Uterus (tissue), 4 donors: ENCODE results near the gene SHKBP1. TPM values are rescaled to one million over a fixed set of nuclear protein-coding genes. Genes with fewer than 3 reads are reported as not detected.

Experiments
- DNase-seq, 2 donors: peaks; one replicate each; pipeline ENCODE4 v3.0.0-alpha.2; 2019 to 2020
- H3K27ac ChIP-seq, 2 donors: fragments of 200-600 bp; sonication (generic); 1 replicate in 1 of 2; 2 replicates in 1 of 2; pipeline ENCODE4 v1.5.1; 2016 to 2018
- H3K27me3 ChIP-seq, 2 donors: fragments of 200-600 bp; sonication (generic); one replicate each; pipeline ENCODE4 v1.5.1; 2018 to 2019; ENCODE audit warnings: control low read depth in 1 of 2
- H3K36me3 ChIP-seq, 2 donors: fragments of 200-600 bp; sonication (generic); one replicate each; pipeline ENCODE4 v1.5.1; 2019; ENCODE audit warnings: control low read depth in 1 of 2
- H3K4me1 ChIP-seq, 2 donors: fragments of 200-600 bp; sonication (generic); one replicate each; pipeline ENCODE4 v1.5.1; 2018 to 2019; ENCODE audit warnings: control low read depth in 1 of 2
- H3K4me3 ChIP-seq, 2 donors: fragments of 200-600 bp; sonication (generic); 1 replicate in 1 of 2; 2 replicates in 1 of 2; pipeline ENCODE4 v1.5.1; 2018 to 2019; ENCODE audit warnings: mild to moderate bottlenecking in 1 of 2
- H3K9me3 ChIP-seq, 2 donors: fragments of 200-600 bp; sonication (generic); one replicate each; pipeline ENCODE4 v1.5.1; 2019; ENCODE audit warnings: control low read depth in 1 of 2
- POLR2A ChIP-seq, 2 donors: fragments of 450-650 bp; IDR thresholded peaks; one replicate each; pipeline ENCODE4 v1.6.1; 2016; ENCODE audit warnings: antibody characterized with exemption in 2 of 2, mild to moderate bottlenecking in 1 of 2, moderate library complexity in 1 of 2
- intact Hi-C: fragments of 100-400 bp; cut with DNase I; formaldehyde crosslinking; loops from one replicate; pipeline ENCODE4 v1.15.1; 2023; ENCODE audit warnings: low total_unique reads
- total RNA-seq, 4 donors: library from RNA; depleted of rRNA in 3 of 4; stranded (reverse); fragments of >200 nt in 3 of 4; gene quantifications; one replicate each; pipeline versions ENCODE4 v1.1.0 to v1.2.4, GENCODE V29; 2014 to 2023
- TF ChIP-seq, protein P1 (sequence below), 4 experiments: fragments of 200-600 bp in 2 of 4; fragments of 450-650 bp in 2 of 4; sonication (generic) in 2 of 4; IDR thresholded peaks; one replicate each; pipeline ENCODE4 v1.5.1; 2016 to 2019; ENCODE audit warnings: antibody characterized with exemption in 4 of 4, mild to moderate bottlenecking in 2 of 4, moderate library complexity in 1 of 4
- donor health status: DM: yes; HTN: yes; CAD: no.

The SHKBP1 gene
- total RNA-seq, 4 donors from 2014 or later: 15.1 to 57.4 (median 21.9) TPM

GRCh38 chr19:40633207-40633606, 56.5 kb downstream of the SHKBP1 start:
- intact Hi-C loops: no loop called here
- peak overlapping the region in 1 of 2 donors; percentile 73 for H3K27ac ChIP-seq
- no peaks in the 10 kb centered on the region for H3K36me3 ChIP-seq
- no peak for TF ChIP-seq POLR2A (IDR thresholded peaks at IDR 0.05)
- TF ChIP-seq, protein P1, sequence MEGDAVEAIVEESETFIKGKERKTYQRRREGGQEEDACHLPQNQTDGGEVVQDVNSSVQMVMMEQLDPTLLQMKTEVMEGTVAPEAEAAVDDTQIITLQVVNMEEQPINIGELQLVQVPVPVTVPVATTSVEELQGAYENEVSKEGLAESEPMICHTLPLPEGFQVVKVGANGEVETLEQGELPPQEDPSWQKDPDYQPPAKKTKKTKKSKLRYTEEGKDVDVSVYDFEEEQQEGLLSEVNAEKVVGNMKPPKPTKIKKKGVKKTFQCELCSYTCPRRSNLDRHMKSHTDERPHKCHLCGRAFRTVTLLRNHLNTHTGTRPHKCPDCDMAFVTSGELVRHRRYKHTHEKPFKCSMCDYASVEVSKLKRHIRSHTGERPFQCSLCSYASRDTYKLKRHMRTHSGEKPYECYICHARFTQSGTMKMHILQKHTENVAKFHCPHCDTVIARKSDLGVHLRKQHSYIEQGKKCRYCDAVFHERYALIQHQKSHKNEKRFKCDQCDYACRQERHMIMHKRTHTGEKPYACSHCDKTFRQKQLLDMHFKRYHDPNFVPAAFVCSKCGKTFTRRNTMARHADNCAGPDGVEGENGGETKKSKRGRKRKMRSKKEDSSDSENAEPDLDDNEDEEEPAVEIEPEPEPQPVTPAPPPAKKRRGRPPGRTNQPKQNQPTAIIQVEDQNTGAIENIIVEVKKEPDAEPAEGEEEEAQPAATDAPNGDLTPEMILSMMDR (IDR thresholded peaks at IDR 0.05): no peak
- no peak for DNase-seq
- H3K9me3 ChIP-seq: no peaks in the 10 kb centered on the region
- H3K4me1 ChIP-seq: peaks cover 3 to 4% of the 10 kb centered on the region in 2 donors
- H3K4me3 ChIP-seq: no peak overlapping the region
- H3K27me3 ChIP-seq: no peaks in the 10 kb centered on the region

DNA sequence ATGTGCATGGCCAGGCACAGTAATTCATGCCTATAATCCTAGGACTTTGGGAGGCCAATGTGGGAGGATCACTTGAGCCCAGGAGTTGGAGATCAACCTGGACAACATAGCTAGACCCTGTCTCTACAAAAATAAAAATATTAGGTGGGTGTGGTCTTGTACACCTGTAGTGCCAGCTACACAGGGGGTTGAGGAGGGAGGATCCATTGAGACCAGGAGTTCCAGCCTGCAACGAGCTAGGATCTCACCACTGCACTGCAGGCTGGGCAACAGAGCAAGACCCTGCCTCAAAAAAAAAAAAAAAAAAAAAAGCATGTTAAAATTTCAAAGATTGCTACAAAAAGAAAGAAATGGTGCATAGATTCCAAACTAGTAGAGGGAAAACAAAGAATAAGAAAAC, 61.7 kb downstream of the SHKBP1 start:
- Histone ChIP-seq H3K27me3 (no peaks in the 10 kb centered on the region), H3K36me3 (no peaks in the 10 kb centered on the region), H3K9me3 (no peaks in the 10 kb centered on the region), H3K4me1 (peaks cover 3 to 12% of the 10 kb centered on the region in 2 donors), H3K27ac (no peak overlapping the region), H3K4me3 (no peak overlapping the region)
- TF ChIP-seq, protein P1 (IDR thresholded peaks at IDR 0.05): no peak
- no peak for TF ChIP-seq POLR2A (IDR thresholded peaks at IDR 0.05)
- intact Hi-C loops: no loop called here
- DNase-seq: no peak

DNA sequence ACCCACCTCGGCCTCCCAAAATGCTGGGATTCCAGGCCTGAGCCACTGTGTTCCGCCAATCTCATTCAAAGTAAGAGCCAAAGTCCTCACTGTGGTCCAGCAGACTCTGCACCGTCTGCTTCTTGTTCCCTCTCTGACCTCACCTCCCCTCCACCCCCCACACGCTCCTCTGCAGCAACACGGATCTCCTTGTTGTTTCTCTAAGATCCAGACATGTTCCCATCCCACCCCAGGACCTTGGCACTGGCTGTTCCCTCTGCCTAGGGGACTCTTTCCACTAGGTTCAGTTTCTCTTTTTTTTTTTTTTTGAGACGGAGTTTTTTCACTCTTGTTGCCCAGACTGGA, 62.9 kb downstream of the SHKBP1 start:
- H3K36me3 ChIP-seq: no peaks in the 10 kb centered on the region
- H3K27me3 ChIP-seq: no peaks in the 10 kb centered on the region
- H3K27ac ChIP-seq: peak overlapping the region; percentile 75 to 92
- H3K4me3 ChIP-seq: no peak overlapping the region
- intact Hi-C loops: no loop called here
- peaks cover 4 to 7% of the 10 kb centered on the region in 2 donors for H3K4me1 ChIP-seq
- no peak for TF ChIP-seq POLR2A (IDR thresholded peaks at IDR 0.05)
- TF ChIP-seq, protein P1 (IDR thresholded peaks at IDR 0.05): no peak
- peak in 1 of 2 donors; percentile 40 for DNase-seq
- no peaks in the 10 kb centered on the region for H3K9me3 ChIP-seq

DNA sequence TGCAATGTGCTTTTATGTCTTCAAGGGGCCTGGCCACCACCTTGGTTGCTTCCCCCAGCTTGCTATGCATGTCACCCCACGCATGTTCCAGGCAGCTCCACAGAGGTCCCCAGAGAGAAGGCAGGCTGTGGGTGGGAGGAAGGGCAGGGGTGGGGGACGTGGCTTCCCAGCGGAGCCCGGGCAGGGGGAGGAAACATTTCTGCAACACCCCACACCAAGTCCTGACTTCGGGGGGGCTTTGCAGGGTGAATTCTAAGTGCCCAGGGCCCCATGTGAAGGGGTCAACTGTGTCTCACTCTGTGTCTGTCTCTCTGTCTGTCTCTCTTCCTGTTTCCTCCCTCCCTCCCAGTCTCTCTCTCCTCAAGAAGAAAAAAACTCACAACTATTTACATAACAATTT, 64.1 kb downstream of the SHKBP1 start:
- H3K27me3 ChIP-seq: no peaks in the 10 kb centered on the region
- intact Hi-C loops: no loop called here
- peak overlapping the region; percentile 75 to 92 for H3K27ac ChIP-seq
- TF ChIP-seq POLR2A (IDR thresholded peaks at IDR 0.05): no peak
- H3K4me3 ChIP-seq: no peak overlapping the region
- H3K4me1 ChIP-seq: peaks cover 7% of the 10 kb centered on the region in 2 donors
- DNase-seq: peak in 1 of 2 donors; percentile 53
- no peaks in the 10 kb centered on the region for H3K36me3 ChIP-seq
- H3K9me3 ChIP-seq: no peaks in the 10 kb centered on the region

Other genes starting within 250 kb of the SHKBP1 start
- gene C19orf47, start 228.5 kb upstream of the SHKBP1 start, total RNA-seq: 10 to 100 TPM in 2 of 4 donors, 1 to 10 TPM in 2; 7.1 to 21.2 (median 13.3) TPM
- 100 to 1,000 TPM; 108 to 372 (median 158) TPM for gene PLD3, start 228.2 kb upstream of the SHKBP1 start, total RNA-seq
- under 1 TPM in 2 of 4 donors, not detected in 2; 0.40 to 0.48 TPM for gene HIPK4, start 186.7 kb upstream of the SHKBP1 start, total RNA-seq
- gene PRX, start 163.5 kb upstream of the SHKBP1 start, total RNA-seq: 1 to 10 TPM; 3.3 to 7.5 (median 4.8) TPM
- gene SERTAD1, start 150.9 kb upstream of the SHKBP1 start, total RNA-seq: 10 to 100 TPM in 3 of 4 donors, 1 to 10 TPM in 1; 3.1 to 18.4 (median 15.8) TPM
- 10 to 100 TPM in 3 of 4 donors, 1 to 10 TPM in 1; 1.0 to 81.5 (median 44.7) TPM for gene SERTAD3, start 132.5 kb upstream of the SHKBP1 start, total RNA-seq
- gene BLVRB, start 111.1 kb upstream of the SHKBP1 start, total RNA-seq: 100 to 1,000 TPM in 2 of 4 donors, 10 to 100 TPM in 2; 51.5 to 206 (median 115) TPM
- 1 to 10 TPM in 3 of 4 donors, not detected in 1; 3.1 to 7.0 (median 5.3) TPM for gene SPTBN4, start 109.9 kb upstream of the SHKBP1 start, total RNA-seq
- gene LTBP4, start 24.5 kb downstream of the SHKBP1 start, total RNA-seq: 1,000 to 10,000 TPM in 1 of 4 donors, 100 to 1,000 TPM in 3; 163 to 1,000 (median 501) TPM
- gene NUMBL, start 113.8 kb downstream of the SHKBP1 start, total RNA-seq: 10 to 100 TPM; 18.8 to 90.5 (median 44.3) TPM
- 10 to 100 TPM in 3 of 4 donors, 1 to 10 TPM in 1; 9.7 to 51.8 (median 35.6) TPM for gene COQ8B, start 140.0 kb downstream of the SHKBP1 start, total RNA-seq
- 10 to 100 TPM; 14.4 to 41.5 (median 22.8) TPM for gene ITPKC, start 140.2 kb downstream of the SHKBP1 start, total RNA-seq
- 1 to 10 TPM in 1 of 4 donors, under 1 TPM in 1, not detected in 2; 0.48 to 6.1 TPM for gene ACTMAP, start 173.6 kb downstream of the SHKBP1 start, total RNA-seq
- gene SNRPA, start 174.3 kb downstream of the SHKBP1 start, total RNA-seq: 10 to 100 TPM; 12.8 to 70.2 (median 19.0) TPM
- gene MIA, start 198.6 kb downstream of the SHKBP1 start, total RNA-seq: 1 to 10 TPM in 1 of 4 donors, not detected in 3; 2.8 TPM
- gene RAB4B, start 201.4 kb downstream of the SHKBP1 start, total RNA-seq: 10 to 100 TPM in 3 of 4 donors, 1 to 10 TPM in 1; 7.4 to 26.3 (median 18.1) TPM
- gene EGLN2, start 222.3 kb downstream of the SHKBP1 start, total RNA-seq: 100 to 1,000 TPM in 1 of 4 donors, 10 to 100 TPM in 3; 33.2 to 164 (median 78.1) TPM